WERI-Rb-1 (cell line): ENCODE results near the gene KSR1.

Experiments used
- DNase-seq: peaks from one replicate; pipeline ENCODE4 v3.0.0-alpha.2; 2020
- H3K27ac ChIP-seq: fragments of 250-450 bp; sonication (Bioruptor Pico); 2 replicates; pipeline ENCODE4 v1.5.1; 2020; ENCODE audit warnings: mild to moderate bottlenecking, moderate library complexity
- H3K27me3 ChIP-seq: fragments of 250-450 bp; sonication (Bioruptor Pico); 2 replicates; pipeline ENCODE4 v1.5.1; 2021; ENCODE audit warnings: mild to moderate bottlenecking, low read depth, moderate library complexity; ENCODE audit not compliant: insufficient read depth, severe bottlenecking
- H3K36me3 ChIP-seq: fragments of 250-450 bp; sonication (Bioruptor Pico); 2 replicates; pipeline ENCODE4 v1.5.1; 2020; ENCODE audit warnings: mild to moderate bottlenecking, moderate library complexity
- H3K4me3 ChIP-seq: 2 replicates; pipeline ENCODE4 v1.5.1; 2011; ENCODE audit warnings: low read depth, mild to moderate bottlenecking, control low read depth, low read length
- H3K9me3 ChIP-seq: fragments of 250-450 bp; sonication (Bioruptor Pico); 2 replicates; pipeline ENCODE4 v1.5.1; 2021; ENCODE audit warnings: mild to moderate bottlenecking, moderate library complexity; ENCODE audit not compliant: severe bottlenecking
- CTCF ChIP-seq: IDR thresholded peaks from 2 replicates; pipeline ENCODE4 v1.5.1; 2011; ENCODE audit warnings: low read depth, mild to moderate bottlenecking, control low read depth, inconsistent platforms, low read length

The KSR1 gene

GRCh38 chr17:27449541-27449940 lies 6.7 kb upstream of the KSR1 start:
- TF ChIP-seq CTCF: no peak
- no peaks in the 10 kb centered on the region for H3K36me3 ChIP-seq
- H3K27ac ChIP-seq: no peak overlapping the region
- no peaks in the 10 kb centered on the region for H3K27me3 ChIP-seq
- no peaks in the 10 kb centered on the region for H3K9me3 ChIP-seq
- DNase-seq: no peak
- no peak overlapping the region for H3K4me3 ChIP-seq

- no peaks in the 10 kb centered on the region for H3K36me3 ChIP-seq
- no peaks in the 10 kb centered on the region for H3K9me3 ChIP-seq
- H3K27ac ChIP-seq: no peak overlapping the region
- H3K27me3 ChIP-seq: no peaks in the 10 kb centered on the region
- no peak overlapping the region for H3K4me3 ChIP-seq
- no peak for TF ChIP-seq CTCF
- DNase-seq: no peak
Observed at GRCh38 chr17:27449988-27450387, 6.3 kb upstream of the KSR1 start.

GRCh38 chr17:27450416-27450815 lies 5.8 kb upstream of the KSR1 start:
- TF ChIP-seq CTCF: no peak
- Histone ChIP-seq H3K9me3 (no peaks in the 10 kb centered on the region), H3K27ac (no peak overlapping the region), H3K4me3 (no peak overlapping the region), H3K36me3 (no peaks in the 10 kb centered on the region), H3K27me3 (no peaks in the 10 kb centered on the region)
- DNase-seq: no peak

- H3K36me3 ChIP-seq: no peaks in the 10 kb centered on the region
- no peaks in the 10 kb centered on the region for H3K27me3 ChIP-seq
- TF ChIP-seq CTCF: no peak
- DNase-seq: no peak
- H3K9me3 ChIP-seq: no peaks in the 10 kb centered on the region
- H3K27ac ChIP-seq: no peak overlapping the region
- no peak overlapping the region for H3K4me3 ChIP-seq
Observed at GRCh38 chr17:27451906-27452305, 4.3 kb upstream of the KSR1 start.

GRCh38 chr17:27452828-27453227 lies 3.4 kb upstream of the KSR1 start:
- DNase-seq: no peak
- Histone ChIP-seq H3K36me3 (no peaks in the 10 kb centered on the region), H3K27me3 (no peaks in the 10 kb centered on the region)

More at GRCh38 chr17:27452828-27453227, 3.4 kb upstream of the KSR1 start:
- no peak overlapping the region for H3K4me3 ChIP-seq
- H3K9me3 ChIP-seq: no peaks in the 10 kb centered on the region
- TF ChIP-seq CTCF: no peak
- H3K27ac ChIP-seq: no peak overlapping the region
